OCI-LY7 (cell line): Measurements from ENCODE around the gene CWH43. TPM values are rescaled to one million over a fixed set of nuclear protein-coding genes. Genes with fewer than 3 reads are reported as not detected.

Source experiments
- BruUV-seq: library from RNA; stranded (reverse); fragments of 400-500 nt; replicated peaks from 2 replicates; lab custom pipeline; 2021; lab: Mats Ljungman, UMichigan
- CTCF ChIA-PET: fragments of 300-600 bp; sonication (Branson Sonifier 250); formaldehyde crosslinking; loops from one replicate; lab custom pipeline; 2022; ENCODE audit warnings: antibody characterized with exemption; ENCODE audit not compliant: unreplicated experiment; lab: Charles Lee
- POLR2A ChIA-PET: fragments of 300-600 bp; sonication (Branson Sonifier 250); formaldehyde crosslinking; loops from one replicate; lab custom pipeline; 2022; ENCODE audit warnings: antibody characterized with exemption; lab: Charles Lee
- DNase-seq: peaks from one replicate; pipeline ENCODE4 v3.0.0-alpha.2; 2015; ENCODE audit warnings: low spot score
- H2AFZ ChIP-seq: fragments of 200-600 bp; sonication (generic), shearing (Covaris generic); 2 replicates; pipeline ENCODE4 v1.6.1; 2014; ENCODE audit warnings: mild to moderate bottlenecking, antibody characterized with exemption, low read length, moderate library complexity
- H3K27ac ChIP-seq: fragments of 200-600 bp; sonication (generic); 2 replicates; pipeline ENCODE4 v1.5.1; 2014; ENCODE audit warnings: mixed run types, low read depth, mild to moderate bottlenecking, moderate library complexity, low read length, inconsistent platforms; ENCODE audit not compliant: poor library complexity, severe bottlenecking
- H3K36me3 ChIP-seq: fragments of 200-600 bp; sonication (generic); 2 replicates; pipeline ENCODE4 v1.6.1; 2014; ENCODE audit warnings: mild to moderate bottlenecking, antibody characterized with exemption, low read length, moderate library complexity, mixed read lengths; ENCODE audit not compliant: insufficient read depth
- H3K4me1 ChIP-seq: fragments of 200-600 bp; sonication (generic); 2 replicates; pipeline ENCODE4 v1.5.1; 2014; ENCODE audit warnings: mild to moderate bottlenecking, low read length; ENCODE audit not compliant: insufficient read depth, poor library complexity, severe bottlenecking
- H3K4me2 ChIP-seq: fragments of 200-600 bp; sonication (generic); 2 replicates; pipeline ENCODE4 v1.6.1; 2014; ENCODE audit warnings: mild to moderate bottlenecking, low read length
- H3K4me3 ChIP-seq: fragments of 200-600 bp; sonication (generic); 2 replicates; pipeline ENCODE4 v1.5.1; 2014; ENCODE audit warnings: mild to moderate bottlenecking, low read depth, low read length; ENCODE audit not compliant: poor library complexity, severe bottlenecking
- H3K79me2 ChIP-seq: fragments of 200-600 bp; sonication (generic); 2 replicates; pipeline ENCODE4 v1.6.1; 2016; ENCODE audit warnings: low read depth, mild to moderate bottlenecking, low read length, moderate library complexity, mixed read lengths; ENCODE audit not compliant: insufficient read depth
- H3K9me2 ChIP-seq: fragments of 200-600 bp; sonication (generic); 2 replicates; pipeline ENCODE4 v1.6.1; 2016; ENCODE audit warnings: mild to moderate bottlenecking, low read length, mixed read lengths; ENCODE audit not compliant: insufficient read depth
- H3K9me3 ChIP-seq: fragments of 200-600 bp; sonication (generic); 2 replicates; pipeline ENCODE4 v1.6.1; 2014; ENCODE audit warnings: mild to moderate bottlenecking, mixed run types, low read length, mixed read lengths
- H4K20me1 ChIP-seq: fragments of 200-600 bp; sonication (generic); 2 replicates; pipeline ENCODE4 v1.6.1; 2014; ENCODE audit warnings: mild to moderate bottlenecking, antibody characterized with exemption, low read length, moderate library complexity, mixed read lengths; ENCODE audit not compliant: insufficient read depth
- EZH2phosphoT487 ChIP-seq: fragments of 200-600 bp; sonication (generic); IDR thresholded peaks from 2 replicates; pipeline ENCODE4 v1.6.1; 2018; ENCODE audit warnings: low read depth, borderline replicate concordance, mild to moderate bottlenecking, mixed run types, antibody characterized with exemption, low read length, moderate library complexity, mixed read lengths
- intact Hi-C: fragments of 100-400 bp; cut with micrococcal nuclease; formaldehyde crosslinking; loops from one replicate; pipeline ENCODE4 v1.10.0; 2022; ENCODE audit not compliant: unreplicated experiment
- total RNA-seq, 2 experiments: library from RNA; depleted of rRNA in 1 of 2; stranded (reverse); fragments of >200 nt in 1 of 2; shearing (Covaris generic) in 1 of 2; gene quantifications; 2 replicates each; pipeline ENCODE4 v1.2.3, GENCODE V29; 2014 to 2022
- TF ChIP-seq, protein P1 (sequence below): fragments of 200-600 bp; sonication (generic); conservative IDR thresholded peaks from 2 replicates; pipeline ENCODE4 v1.5.1; 2014; ENCODE audit warnings: mild to moderate bottlenecking, antibody characterized with exemption, low read length, moderate library complexity, mixed read lengths

CWH43 gene
- total RNA-seq, 2 experiments from 2014 or later: not detected

DNA sequence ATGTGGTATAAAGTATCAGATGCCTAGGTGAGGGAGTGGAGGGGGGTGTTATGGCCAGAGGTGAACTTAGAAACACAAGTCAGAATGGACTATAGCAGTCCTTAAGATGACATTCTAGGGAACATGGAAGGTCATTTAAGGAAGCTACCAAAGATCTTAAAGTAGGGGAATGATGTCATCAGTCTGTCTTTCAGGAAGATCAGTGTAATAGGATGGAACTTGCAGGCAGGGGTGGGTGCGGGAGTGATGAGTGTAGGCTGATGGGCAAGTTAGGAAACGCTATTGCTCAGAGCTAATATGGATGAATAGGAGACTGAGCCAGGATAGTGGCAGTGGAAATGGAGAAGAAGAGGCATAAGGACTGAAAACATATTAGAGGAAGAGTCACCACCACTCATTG is 27.5 kb upstream of the CWH43 start:
- CTCF ChIA-PET: interaction anchor here (0.6 kb wide), 1 partner anchor 267 kb away, joined by 3 read pairs; no protein-coding TSS in a partner anchor
- H3K79me2 ChIP-seq: no peaks in the 10 kb centered on the region
- no peak overlapping the region for H3K4me3 ChIP-seq
- no peaks in the 10 kb centered on the region for H3K36me3 ChIP-seq
- H3K27ac ChIP-seq: no peak overlapping the region
- no TSS peak for BruUV-seq
- H3K9me3 ChIP-seq: no peaks in the 10 kb centered on the region
- POLR2A ChIA-PET: interaction anchor here (0.9 kb wide), 1 partner anchor 195 kb away, joined by 3 read pairs; no protein-coding TSS in a partner anchor
- H2AFZ ChIP-seq: no peak overlapping the region
- TF ChIP-seq, protein P1, sequence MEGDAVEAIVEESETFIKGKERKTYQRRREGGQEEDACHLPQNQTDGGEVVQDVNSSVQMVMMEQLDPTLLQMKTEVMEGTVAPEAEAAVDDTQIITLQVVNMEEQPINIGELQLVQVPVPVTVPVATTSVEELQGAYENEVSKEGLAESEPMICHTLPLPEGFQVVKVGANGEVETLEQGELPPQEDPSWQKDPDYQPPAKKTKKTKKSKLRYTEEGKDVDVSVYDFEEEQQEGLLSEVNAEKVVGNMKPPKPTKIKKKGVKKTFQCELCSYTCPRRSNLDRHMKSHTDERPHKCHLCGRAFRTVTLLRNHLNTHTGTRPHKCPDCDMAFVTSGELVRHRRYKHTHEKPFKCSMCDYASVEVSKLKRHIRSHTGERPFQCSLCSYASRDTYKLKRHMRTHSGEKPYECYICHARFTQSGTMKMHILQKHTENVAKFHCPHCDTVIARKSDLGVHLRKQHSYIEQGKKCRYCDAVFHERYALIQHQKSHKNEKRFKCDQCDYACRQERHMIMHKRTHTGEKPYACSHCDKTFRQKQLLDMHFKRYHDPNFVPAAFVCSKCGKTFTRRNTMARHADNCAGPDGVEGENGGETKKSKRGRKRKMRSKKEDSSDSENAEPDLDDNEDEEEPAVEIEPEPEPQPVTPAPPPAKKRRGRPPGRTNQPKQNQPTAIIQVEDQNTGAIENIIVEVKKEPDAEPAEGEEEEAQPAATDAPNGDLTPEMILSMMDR: no peak
- no peak for TF ChIP-seq EZH2phosphoT487
- no peaks in the 10 kb centered on the region for H3K9me2 ChIP-seq
- intact Hi-C loops: no loop called here
- H3K4me2 ChIP-seq: no peak overlapping the region
- no peaks in the 10 kb centered on the region for H3K4me1 ChIP-seq
- DNase-seq: no peak
- H4K20me1 ChIP-seq: no peaks in the 10 kb centered on the region

DNA sequence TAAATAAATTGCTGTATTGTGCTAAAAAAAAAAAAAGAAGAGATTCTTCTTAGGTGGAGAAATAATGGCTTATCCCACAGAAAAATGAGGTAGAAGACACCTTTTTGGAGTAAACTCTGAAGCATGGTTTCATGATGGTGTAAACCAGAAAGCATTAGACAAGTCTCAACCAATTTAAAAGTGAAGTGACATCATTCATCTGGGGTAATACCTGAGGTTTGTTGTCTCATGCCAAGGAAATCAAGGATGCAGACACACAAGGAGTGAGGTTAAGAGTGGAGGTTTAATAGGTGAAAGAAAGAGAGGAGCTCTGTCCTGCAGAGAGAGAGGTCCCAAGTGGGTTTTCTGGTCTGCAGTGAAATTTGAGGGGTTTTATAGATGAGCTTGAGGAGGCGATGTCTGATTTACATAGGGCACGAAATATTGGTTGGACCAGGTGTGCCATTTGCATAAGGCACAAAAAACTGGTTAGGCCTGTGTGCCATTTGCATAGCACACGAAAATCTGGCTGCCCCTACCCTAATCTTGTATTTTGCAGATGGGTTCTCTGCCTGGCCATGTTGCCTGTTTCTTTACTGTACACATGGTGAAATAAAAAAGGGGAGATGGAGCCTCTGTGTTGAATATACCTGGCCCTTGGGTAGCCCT is 25.0 kb upstream of the CWH43 start:
- Histone ChIP-seq H3K4me1 (no peaks in the 10 kb centered on the region), H2AFZ (no peak overlapping the region), H3K9me2 (no peaks in the 10 kb centered on the region), H3K27ac (no peak overlapping the region), H3K79me2 (no peaks in the 10 kb centered on the region), H3K36me3 (no peaks in the 10 kb centered on the region), H4K20me1 (no peaks in the 10 kb centered on the region), H3K4me2 (no peak overlapping the region), H3K4me3 (no peak overlapping the region), H3K9me3 (no peaks in the 10 kb centered on the region)
- no TSS peak for BruUV-seq
- no peak for DNase-seq
- CTCF ChIA-PET: no interaction called here
- POLR2A ChIA-PET: interaction anchor here (0.5 to 1.0 kb wide), 4 partner anchors 8 to 917 kb away, joined by 3 read pairs; no protein-coding TSS in a partner anchor
- intact Hi-C loops: loop anchor here (5.0 to 10.0 kb wide), 2 partner anchors 644 to 836 kb away; no protein-coding TSS in a partner anchor
- TF ChIP-seq EZH2phosphoT487: no peak
- TF ChIP-seq, protein P1: no peak

DNA sequence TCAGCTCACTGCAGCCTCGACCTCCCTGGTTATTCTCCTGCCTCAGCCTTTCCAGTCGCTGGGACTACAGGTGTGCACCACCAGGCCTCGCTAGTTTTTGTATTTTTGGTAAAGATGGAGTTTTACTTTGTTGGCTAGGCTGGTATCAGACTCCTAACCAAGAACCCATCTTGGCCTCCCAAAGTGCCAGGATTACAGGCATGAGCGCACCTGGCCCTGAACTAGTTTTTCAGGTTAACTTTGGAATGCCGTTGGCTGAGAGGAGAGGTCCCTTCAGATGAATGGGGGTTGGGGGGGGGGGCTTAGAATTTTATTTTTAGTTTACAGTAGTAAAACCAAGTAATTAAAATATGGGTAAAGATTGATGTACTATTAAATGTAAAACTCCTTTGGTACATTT is 23.4 kb upstream of the CWH43 start:
- Histone ChIP-seq H3K79me2 (no peaks in the 10 kb centered on the region), H2AFZ (no peak overlapping the region), H3K36me3 (no peaks in the 10 kb centered on the region), H3K9me3 (no peaks in the 10 kb centered on the region), H3K4me1 (no peaks in the 10 kb centered on the region), H3K4me2 (no peak overlapping the region), H3K9me2 (no peaks in the 10 kb centered on the region), H3K27ac (no peak overlapping the region), H4K20me1 (no peaks in the 10 kb centered on the region), H3K4me3 (no peak overlapping the region)
- intact Hi-C loops: loop anchor here (1.0 to 10.0 kb wide), 5 partner anchors 182 to 838 kb away; partner anchors contain the start of gene FRYL
- no peak for DNase-seq
- CTCF ChIA-PET: no interaction called here
- POLR2A ChIA-PET: interaction anchor here (0.6 kb wide), 1 partner anchor 359 kb away, joined by 3 read pairs; no protein-coding TSS in a partner anchor
- no peak for TF ChIP-seq EZH2phosphoT487
- TF ChIP-seq, protein P1: no peak
- no TSS peak for BruUV-seq
